Peyer's patch (tissue), 4 donors: ENCODE measurements around the gene CNST.

Source experiments
- POLR2A ChIP-seq, 2 donors: fragments of 450-650 bp; IDR thresholded peaks; one replicate each; pipeline ENCODE4 v1.5.1; 2017; ENCODE audit warnings: antibody characterized with exemption in 2 of 2, mild to moderate bottlenecking in 2 of 2, moderate library complexity in 2 of 2
- TF ChIP-seq, protein P1 (sequence below), 6 experiments: fragments of 450-650 bp in 4 of 6; fragments of 200-600 bp in 2 of 6; sonication (generic) in 1 of 6; IDR thresholded peaks; one replicate each; pipeline ENCODE4 v1.5.1; 2017 to 2019; ENCODE audit warnings: antibody characterized with exemption in 6 of 6, mild to moderate bottlenecking in 3 of 6, moderate library complexity in 1 of 6

DNA sequence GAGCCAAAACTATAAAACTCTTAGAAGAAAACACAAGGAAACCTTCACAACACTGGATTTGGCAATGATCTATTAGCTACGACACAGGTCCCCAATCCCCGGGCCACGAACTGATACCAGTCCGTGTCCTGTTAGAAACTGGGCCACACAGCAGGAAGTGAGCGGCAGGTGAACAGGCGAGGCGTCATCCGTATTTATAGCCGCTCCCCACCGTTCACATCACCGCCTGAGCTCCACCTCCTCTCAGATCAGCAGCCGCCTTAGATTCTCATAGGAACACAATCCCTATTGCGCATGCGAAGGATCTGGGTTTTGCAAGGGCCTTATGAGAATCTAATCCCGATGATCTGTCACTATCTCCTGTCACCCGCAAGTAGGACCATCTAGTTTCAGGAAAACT lies 12.1 kb upstream of the CNST start:
- TF ChIP-seq, protein P1, sequence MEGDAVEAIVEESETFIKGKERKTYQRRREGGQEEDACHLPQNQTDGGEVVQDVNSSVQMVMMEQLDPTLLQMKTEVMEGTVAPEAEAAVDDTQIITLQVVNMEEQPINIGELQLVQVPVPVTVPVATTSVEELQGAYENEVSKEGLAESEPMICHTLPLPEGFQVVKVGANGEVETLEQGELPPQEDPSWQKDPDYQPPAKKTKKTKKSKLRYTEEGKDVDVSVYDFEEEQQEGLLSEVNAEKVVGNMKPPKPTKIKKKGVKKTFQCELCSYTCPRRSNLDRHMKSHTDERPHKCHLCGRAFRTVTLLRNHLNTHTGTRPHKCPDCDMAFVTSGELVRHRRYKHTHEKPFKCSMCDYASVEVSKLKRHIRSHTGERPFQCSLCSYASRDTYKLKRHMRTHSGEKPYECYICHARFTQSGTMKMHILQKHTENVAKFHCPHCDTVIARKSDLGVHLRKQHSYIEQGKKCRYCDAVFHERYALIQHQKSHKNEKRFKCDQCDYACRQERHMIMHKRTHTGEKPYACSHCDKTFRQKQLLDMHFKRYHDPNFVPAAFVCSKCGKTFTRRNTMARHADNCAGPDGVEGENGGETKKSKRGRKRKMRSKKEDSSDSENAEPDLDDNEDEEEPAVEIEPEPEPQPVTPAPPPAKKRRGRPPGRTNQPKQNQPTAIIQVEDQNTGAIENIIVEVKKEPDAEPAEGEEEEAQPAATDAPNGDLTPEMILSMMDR (IDR thresholded peaks at IDR 0.05), result no peak
- TF ChIP-seq POLR2A (IDR thresholded peaks at IDR 0.05), result no peak
